ENCODE results near the gene KDSR.

DNA sequence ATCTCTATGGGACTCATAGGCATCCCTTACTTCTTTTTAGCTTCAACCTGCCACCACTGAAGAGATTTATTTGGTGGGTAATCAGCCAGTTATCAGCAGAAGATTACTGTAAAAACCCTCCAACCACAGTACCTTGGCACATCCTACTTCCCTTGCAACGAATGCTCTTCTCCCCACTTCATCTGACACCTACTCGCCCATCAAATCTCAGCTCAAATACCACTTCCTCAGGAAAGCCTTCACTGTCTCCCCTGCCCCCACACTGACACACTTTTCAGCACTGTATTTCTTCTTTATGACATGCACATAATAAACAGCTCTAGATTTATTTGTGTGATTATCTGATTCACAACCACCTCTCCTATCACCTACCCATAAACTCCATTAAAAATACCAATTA, 3.1 kb downstream of the KDSR start:
- TF ChIP-seq, protein P1, sequence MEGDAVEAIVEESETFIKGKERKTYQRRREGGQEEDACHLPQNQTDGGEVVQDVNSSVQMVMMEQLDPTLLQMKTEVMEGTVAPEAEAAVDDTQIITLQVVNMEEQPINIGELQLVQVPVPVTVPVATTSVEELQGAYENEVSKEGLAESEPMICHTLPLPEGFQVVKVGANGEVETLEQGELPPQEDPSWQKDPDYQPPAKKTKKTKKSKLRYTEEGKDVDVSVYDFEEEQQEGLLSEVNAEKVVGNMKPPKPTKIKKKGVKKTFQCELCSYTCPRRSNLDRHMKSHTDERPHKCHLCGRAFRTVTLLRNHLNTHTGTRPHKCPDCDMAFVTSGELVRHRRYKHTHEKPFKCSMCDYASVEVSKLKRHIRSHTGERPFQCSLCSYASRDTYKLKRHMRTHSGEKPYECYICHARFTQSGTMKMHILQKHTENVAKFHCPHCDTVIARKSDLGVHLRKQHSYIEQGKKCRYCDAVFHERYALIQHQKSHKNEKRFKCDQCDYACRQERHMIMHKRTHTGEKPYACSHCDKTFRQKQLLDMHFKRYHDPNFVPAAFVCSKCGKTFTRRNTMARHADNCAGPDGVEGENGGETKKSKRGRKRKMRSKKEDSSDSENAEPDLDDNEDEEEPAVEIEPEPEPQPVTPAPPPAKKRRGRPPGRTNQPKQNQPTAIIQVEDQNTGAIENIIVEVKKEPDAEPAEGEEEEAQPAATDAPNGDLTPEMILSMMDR (IDR thresholded peaks at IDR 0.05), result no peak
- no peak for TF ChIP-seq POLR2A (IDR thresholded peaks at IDR 0.05)
